NCI-H2029 treated with DMSO at 0.1 percent for 48 hours (cell line): Measurements from ENCODE around the gene DYRK1A.

ENCODE experiments used
- DNase-seq: peaks from one replicate; lab custom pipeline; 2025; lab: John Stamatoyannopoulos, UW

The DYRK1A gene

DNA sequence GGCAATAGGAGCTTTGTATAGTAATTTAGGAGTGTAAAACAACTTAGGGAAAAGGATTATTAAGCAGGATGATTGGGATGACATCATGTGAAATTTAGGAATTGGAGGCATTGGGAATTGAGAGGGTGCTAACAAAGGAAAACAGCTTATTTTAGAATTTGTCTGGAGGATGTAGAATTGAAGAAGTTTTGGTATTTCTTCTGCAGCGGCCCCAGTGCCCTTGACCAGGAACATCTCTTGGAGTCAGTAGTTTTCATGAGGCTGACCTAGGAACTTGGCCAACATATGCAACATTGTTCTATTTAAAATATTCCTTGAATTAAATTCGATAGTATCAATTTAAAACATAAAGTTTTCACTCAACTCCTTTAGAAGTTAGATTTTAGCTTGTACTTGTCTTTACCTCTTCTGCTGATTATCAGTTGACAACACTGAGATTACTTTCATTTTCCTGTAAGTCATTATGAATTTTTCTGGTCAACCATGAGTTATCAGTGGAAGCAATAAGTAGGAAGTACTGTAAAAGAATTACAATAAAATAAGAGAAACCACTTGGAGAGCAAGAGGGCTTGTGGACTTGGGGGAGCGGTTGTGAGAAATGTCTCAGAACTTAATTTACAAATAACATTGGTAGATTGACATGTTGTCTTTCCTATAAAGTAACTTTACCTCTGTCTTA, 52.8 kb downstream of the DYRK1A start:
- no peak for DNase-seq

DNA sequence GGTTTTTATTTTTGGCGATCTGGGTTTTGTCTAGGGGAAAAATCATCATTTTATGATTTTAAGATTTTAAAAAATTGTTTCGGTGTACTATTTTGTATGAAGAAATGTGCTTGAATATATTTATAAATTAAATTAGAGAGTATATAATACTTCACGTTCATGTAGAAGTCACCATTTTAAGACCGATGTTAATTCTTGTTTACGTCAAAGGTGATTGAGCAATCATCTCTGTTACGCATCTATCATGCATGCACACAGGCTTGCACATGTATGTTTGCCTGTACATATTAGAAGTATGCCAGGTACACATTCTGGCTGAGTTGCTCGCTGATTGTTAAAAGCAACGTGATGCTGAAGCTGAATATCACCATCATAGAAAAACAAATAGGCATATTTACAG, 54.7 kb downstream of the DYRK1A start:
- DNase-seq = no peak

DNA sequence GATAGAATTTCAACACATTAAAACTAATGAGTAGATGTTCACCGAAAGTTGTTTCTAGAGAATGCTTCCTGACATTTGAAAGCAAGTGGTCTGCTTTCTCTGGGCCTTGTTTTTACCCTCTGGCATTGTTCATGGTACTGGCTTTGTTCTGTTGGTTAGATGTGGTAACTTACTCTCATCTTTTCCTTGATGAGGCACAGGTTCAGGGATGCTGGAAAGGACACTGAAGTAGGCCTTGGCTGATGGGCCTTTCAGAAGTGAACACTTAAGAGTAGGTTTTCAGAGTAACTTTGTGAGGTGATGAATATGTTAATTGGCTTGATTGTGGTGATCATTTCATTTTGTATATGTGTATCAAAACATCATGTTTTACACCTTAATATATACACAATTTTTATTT, 55.8 kb downstream of the DYRK1A start:
- no peak for DNase-seq

DNA sequence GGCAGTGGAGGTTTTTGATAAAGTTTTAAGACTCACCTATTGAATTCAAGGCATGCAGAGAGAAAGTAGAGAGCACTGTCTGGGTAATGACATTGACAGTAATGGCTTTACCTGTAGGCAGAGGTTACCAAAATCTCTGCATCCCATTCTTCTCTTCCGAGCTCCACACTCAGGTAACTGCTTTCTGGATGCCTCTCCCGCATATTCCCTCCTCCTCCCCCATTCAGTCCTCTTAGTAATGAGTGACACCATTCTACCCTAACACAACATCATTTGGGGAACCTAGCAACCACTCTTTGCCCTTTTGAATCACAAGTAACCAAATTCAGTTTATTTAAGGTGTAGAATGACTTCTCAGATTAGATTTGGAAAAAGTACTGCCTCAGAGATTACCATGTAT, 56.5 kb downstream of the DYRK1A start:
- no peak for DNase-seq

DNA sequence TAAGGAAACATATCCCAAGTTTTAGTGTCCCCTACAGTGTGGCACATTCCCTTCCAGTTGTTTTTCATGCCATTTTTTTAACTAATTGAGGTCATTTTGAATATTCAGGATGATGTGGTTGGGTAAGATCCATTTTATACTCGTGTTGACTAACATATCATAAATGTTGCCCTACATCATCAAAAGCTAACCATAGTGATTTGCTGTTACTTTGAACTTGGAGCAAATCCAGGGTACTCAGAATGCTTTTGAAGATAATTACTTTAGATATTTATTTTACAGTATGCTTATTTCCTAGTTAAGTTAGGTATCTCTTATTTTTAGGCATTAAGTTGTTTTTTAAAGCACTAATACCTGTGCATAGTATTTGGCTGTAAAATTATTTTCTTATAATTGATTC, 57.8 kb downstream of the DYRK1A start:
- no peak for DNase-seq

DNA sequence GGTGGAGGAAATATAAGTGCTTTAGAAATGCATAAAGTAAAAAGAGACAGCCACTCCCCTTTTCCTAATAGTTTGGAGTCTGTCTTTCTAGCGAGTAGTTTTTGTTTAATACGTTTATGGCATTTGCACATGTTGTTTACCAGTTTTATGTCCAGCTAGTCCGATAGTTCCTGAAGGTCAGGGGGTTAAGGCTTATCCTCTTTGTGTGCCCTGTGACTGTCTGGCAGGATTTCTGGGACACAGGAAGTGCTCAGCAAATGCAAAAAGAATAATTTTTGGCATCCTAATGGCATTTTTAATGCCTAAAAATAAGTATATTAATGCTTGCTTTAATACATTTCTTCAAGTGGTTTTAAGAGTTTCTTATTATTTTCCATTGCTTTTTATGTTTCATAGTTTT, 58.4 kb downstream of the DYRK1A start:
- no peak for DNase-seq

DNA sequence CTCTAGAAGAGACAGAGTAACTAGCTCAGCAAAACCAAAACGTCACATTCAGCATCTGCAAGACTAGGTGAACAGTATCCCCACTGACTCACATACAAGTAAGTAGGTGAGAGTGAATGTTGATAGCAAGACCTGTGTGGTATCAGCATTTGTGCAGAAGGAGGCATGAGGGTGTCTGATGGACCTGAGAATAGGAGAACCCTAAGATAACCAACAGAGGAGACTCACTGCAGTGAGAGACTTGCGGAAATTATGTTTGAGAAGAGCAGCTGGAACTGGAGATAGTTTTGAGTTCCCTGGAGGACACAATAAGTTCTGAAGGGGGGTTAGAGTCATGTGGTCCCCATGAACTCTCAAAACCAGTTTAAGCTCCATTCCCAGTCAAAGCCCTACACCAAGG, 59.1 kb downstream of the DYRK1A start:
- DNase-seq = no peak

DNA sequence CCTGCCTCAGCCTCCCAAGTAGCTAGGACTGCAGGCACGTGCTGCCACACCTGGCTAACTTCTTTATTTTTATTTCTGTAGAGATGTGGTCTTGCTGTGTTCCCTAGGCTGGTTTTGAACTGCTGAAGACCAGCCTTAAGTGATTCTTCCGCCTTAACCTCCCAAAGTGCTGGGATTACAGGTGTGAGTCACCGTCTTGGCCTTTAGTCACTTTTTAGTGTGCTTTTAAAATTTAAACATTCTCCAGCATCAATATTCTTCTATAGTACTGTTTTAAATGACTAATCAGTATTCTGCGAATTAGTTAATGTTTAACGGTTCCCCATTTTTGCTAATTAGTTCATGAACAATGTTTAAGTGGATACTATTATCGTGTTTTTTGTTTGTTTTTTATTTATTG, 60.6 kb downstream of the DYRK1A start:
- DNase-seq = no peak

DNA sequence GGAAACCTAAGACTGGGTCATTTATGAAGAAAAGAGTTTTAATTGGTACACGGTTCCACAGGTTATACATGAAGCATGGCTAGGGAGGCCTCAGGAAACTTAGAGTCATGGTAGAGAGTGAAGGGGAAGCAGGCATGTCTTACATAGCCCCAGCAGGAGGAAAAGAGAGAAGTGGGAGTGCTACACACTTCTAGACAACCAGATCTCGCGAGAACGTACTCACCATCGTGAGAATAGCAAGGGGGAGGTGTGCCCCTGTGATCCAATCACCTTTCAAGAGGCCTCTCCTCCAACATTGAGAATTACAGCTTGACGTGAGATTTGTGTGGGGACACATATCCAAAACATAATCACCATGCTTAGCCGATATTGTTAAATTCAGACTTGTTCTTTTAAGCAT, 62.8 kb downstream of the DYRK1A start:
- DNase-seq = no peak

DNA sequence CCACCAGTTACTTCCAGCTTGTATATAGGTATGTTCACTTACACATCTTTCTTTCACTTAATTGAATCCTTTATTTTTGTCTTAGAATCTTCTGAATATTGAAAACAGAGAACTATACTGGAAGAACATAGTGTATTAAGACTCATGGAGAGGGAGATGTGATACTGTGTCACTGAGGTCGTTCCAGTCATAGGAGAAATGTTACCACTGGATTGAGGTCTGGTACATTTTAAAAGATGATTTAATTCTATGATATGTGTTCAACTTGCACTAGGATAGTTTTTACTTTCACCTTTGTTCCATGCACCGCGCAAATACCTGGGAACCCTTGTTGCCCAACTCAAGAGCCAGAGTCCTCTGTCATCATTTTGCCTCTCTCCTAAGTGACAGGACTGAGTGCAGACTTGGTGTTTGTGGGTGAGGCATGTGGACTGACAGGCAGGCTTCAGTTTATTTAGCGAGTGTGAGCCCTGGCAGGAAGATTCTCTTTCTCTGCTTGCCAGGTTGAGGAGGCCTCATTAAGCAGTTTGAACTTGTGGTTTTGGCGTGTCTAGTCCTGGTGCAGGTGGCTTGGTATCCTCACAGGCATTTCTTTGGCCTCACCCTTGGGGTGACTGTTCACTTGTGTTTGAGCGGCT, 63.7 kb downstream of the DYRK1A start:
- no peak for DNase-seq

DNA sequence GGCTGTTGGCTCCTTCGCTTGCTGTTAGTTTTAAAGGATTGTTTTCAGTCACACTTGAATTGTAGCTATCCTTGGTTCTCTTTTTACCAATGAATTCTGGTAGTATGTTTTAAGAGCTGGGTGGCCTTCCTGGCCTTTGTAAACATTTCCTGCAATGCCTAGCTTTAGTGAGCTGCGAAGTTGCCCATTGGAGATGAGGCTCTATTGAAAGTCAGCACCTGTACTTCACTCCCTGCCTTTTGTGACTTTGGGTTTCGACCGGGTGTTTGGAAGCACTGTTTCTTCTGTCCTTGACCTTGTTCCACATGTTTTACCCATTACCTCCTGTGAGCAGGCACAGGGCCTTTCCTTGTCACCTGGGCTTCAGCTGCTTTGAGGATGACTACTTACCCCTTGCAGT, 64.7 kb downstream of the DYRK1A start:
- no peak for DNase-seq

DNA sequence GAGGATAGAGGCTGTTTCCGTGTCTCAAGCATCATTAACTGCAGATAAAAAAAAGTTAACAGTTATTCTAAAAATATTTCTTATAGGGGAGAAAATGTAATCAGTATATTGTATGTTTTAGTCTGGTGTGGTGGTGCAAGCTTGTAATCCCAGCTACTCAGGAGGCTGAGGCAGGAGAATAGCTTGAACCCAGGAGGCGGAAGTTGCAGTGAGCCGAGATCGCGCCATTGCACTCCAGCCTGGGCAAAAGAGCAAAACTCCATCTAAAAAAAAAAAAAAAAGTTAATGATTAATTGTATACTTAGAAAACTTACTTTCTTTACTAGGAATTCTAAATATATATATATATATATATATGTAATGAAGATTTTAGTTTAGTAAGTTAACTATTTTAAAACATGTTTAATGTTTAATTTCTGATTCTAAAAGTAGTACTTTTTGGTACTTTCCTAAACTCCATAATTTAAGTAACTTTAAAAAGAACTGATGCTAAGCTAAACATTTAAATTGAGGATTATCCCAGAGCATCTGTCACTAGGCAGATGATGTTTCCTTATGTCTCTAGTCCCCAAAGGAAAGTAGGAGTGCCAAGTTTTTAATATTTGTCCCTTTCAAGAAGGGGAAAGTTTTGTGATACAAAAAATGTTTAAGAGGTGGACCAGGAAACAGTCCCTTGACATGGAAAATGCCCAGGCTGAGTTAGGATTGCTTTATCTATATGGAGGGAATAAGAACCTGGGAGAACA, 66.3 kb downstream of the DYRK1A start:
- DNase-seq = no peak

DNA sequence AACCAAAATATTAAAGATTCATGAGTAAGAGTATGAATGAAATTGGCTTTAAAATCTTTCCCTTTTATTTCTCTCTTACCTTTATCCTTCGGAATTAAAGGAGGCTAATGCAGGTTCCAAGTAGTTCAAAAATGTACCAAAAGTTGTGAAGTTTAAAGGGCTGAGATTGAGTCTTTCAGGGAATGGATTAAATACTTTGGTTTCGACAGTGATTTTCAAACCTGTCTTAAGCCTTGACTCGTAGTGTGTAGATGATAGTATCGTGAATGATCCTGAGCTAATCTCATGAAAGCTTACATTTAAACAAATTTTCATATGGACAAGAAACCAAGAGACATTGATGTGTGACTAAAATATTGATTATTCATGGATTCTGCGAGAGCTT, 66.9 kb downstream of the DYRK1A start:
- DNase-seq = no peak

DNA sequence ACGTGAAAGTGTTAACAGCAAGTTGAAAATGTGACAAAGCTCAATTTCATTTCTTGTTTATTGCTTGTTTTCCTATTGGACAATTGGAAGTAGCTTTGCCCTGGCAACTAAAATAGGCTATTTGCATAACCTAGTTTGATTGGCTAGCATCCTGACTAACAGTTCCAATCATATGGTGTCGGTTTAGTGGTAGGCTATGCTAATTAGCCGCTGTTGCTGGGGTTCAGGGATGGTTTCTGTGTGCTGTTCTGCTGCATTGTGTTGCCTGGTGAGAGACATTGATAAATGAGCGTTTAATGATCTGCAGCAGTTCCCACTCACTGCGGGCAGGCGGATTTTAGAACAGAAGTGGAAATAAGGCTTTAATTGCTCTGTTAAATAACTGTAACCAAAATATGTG, 68.5 kb downstream of the DYRK1A start:
- DNase-seq = no peak

DNA sequence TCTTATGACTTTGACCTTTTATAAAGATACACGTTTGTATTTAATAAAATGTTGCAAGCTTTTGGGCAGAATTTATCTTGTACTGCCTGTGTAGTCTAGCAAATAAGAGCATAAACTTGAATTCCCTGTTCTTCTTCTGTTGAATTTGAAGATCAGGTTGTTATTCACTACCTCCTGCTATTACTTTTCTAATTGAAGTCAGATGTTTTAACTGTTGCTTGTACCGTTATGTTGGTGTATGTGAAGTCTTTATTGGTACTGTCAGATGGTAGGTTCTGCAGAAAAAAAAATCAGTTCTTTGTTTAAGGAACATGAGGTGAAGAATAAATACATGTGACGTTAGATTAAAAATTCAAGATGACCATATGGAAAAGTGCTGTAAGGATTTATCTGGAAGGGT, 69.1 kb downstream of the DYRK1A start:
- no peak for DNase-seq

DNA sequence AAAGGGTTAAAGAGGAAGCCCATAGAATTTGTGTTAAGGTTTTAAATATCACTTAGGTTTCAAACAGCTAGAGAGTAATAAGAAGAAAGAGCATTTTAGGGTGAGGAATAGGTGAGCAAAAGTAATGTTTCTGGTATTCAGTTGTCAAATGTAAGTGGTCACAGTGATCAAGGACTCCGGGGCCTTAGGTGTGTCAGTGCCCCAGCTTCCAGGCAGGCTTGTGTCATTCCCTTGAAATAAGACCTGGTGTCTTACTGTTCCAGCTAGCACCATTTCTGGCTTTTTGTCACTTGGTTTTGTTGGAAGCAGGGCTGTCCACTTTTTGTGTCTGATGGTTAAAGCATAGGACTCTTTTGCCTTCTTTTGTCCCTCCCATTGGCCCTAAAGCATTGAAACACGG, 69.6 kb downstream of the DYRK1A start:
- no peak for DNase-seq

DNA sequence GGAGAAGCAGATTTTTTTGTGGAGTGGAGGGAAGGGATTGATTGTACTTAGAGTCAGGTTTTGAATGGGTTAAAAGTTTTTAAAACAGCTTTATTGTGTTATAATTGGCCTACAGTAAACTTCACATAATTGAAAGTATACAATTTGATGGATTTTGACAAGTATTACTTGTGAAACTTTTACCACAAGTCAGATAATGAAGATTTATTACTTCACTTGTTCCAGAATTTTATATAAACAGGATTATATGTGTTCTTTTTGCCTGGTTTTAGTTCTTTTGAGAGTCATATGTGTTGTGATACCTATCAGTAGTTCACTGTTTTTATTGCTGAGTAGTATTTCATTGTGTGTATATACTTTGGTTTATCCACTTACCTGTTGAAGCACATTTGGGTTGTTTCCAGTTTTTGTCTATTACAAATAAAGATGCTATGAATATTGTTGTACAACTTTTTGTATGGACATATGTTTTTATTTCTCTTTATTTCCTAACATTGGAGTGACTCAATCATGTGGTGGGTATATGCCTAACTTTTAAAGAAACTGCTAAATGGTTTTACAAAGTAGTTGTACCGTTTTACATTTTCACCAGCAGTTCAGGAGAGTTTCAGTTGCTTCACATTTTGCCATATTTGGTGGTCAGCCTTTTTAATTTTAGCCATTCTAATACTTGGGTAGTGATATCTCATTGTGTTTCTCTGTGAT, 71.0 kb downstream of the DYRK1A start:
- no peak for DNase-seq

DNA sequence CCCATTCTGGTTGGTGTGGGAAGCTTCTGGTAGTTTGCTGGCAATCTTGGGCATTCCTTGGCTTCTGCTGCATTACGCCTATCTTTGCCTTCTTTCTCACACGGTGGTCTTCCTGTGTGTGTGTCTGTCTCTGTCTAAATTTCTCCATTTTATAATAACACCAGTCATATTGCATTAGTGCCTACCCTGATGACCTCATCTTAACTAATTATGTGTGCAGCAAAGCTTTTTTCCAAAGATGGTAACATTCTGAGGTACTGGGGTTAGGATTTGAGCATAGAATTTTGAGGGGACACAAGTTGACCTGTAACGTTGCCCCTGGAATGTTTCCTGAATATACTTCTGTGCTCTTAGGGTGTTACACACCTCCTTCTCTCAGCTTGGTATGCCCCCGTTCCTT, 77.1 kb downstream of the DYRK1A start:
- DNase-seq = no peak

DNA sequence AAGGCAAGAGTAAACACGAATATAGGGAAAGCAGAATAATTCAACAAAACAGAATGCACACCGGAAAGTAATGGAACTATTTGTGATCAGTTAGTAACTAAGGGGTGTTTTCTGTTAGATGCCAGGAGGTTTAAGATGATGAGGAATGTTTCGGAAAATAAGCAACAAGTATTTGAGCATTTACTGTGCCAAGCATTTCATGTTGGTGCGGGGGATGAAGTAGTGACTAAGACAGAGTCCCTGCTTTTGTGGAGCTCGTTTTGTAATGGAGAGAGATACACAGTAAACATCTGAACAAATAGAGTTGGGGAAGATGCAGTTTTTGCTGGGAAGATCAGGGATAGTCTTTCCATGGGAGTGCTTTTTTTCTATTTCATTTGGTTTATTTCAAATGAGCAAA, 78.7 kb downstream of the DYRK1A start:
- DNase-seq = no peak

DNA sequence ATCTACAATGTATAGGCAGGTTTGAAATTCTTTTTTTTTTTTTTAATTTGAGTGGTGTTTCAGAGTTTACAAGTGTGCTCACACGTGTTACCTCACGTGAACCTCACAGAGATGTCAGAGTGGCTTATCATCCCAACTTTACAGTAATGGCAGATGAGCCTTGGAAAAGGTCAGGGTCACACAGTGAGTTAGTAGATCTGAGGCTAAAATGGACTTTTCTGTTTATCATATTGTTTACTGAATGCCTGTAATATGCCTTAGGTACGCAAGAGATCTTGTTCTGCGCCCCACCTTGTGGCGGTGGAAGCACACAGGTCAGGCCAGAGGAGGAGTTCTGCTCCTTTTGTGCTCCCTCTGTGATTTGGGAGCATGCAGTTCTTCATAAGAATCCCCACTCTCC, 80.0 kb downstream of the DYRK1A start:
- no peak for DNase-seq

DNA sequence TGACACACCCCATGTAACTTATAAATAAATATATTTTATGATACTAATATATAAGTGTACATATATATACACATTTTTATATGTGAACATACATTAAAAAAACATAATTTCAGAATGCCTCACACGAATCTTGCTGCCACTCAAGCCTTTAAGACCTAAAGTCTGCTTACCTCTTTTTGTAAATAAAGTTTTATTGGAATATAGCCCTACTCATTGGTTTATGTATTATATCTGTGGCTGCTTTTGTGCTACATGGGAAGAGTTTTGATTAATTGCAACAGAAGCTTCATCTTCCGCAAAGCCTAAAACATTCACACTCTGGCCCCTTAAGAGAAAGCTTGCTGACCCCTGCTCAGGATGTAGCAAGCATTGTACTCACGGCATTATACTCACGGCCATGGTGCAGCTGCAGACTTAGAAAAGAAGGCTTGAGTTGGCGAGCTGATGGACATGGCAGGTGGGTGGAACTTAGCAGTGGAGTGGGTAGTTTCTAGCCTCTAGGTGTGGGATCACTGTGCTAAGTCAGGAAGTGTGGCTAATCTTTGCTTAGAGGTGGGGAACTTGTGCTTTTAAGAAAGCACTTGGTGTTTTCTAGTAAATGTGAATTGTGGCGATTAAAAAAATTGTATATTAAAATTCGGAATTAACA, 80.8 kb downstream of the DYRK1A start:
- DNase-seq = no peak

DNA sequence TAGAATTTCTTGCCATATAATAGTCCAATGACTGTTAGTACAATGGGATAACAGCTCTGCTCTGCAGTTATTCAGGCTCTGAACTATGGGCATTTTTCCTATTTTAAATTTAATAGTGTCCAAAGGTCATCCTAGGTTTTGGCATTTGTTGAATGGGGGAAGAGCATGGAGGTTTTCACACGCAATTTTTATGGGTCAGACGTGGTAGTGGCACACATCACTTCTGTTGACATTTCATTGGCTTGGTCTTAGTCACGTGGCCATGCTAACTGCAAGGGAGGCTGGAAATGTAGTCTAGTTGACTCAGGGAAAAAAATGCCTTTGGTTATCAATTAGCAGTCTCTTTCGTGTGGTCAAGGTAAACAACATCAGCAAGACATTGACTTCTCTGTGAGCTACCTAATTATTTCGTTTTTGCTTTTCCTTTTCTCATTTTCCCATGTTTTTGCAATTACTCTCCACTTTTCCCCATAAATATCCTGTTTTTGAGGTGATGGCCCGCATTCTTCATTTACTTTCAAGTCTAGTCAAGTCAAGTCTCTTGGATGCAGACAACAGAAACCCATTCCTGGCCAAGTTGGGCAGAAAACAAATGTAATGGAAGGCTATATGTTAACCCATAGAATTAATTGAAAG, 82.8 kb downstream of the DYRK1A start:
- no peak for DNase-seq
